Left ventricle myocardium inferior (tissue), 1 donor: ENCODE results near the gene SCART1. TPM values are rescaled to one million over a fixed set of nuclear protein-coding genes. Genes with fewer than 3 reads are reported as not detected.
"Not testable (repeated sequence)": the region's sequence is repeated elsewhere in the genome, so short reads cannot be mapped to it uniquely, and the experiment has no call there.

ENCODE experiments used
- DNase-seq: peaks from one replicate; pipeline ENCODE4 v3.0.0-alpha.2; 2020
- H3K27ac ChIP-seq: fragments of 200-600 bp; replicated peaks from 2 replicates; pipeline ENCODE4 v1.8.0; 2021
- H3K27me3 ChIP-seq: fragments of 200-600 bp; 2 replicates; pipeline ENCODE4 v1.8.0; 2021; ENCODE audit warnings: low read depth
- H3K36me3 ChIP-seq: fragments of 200-600 bp; 2 replicates; pipeline ENCODE4 v1.8.0; 2021
- H3K4me1 ChIP-seq: fragments of 200-600 bp; 2 replicates; pipeline ENCODE4 v1.8.0; 2021
- H3K4me3 ChIP-seq: fragments of 200-600 bp; 2 replicates; pipeline ENCODE4 v1.8.0; 2021; ENCODE audit warnings: mild to moderate bottlenecking, moderate library complexity
- H3K9me3 ChIP-seq: fragments of 200-600 bp; replicated peaks from 2 replicates; pipeline ENCODE4 v1.8.0; 2021
- intact Hi-C: fragments of 100-400 bp; cut with micrococcal nuclease; formaldehyde crosslinking; loops from one replicate; pipeline ENCODE4 v1.11.0; 2022
- total RNA-seq: library from RNA; stranded (reverse); fragmentation: NEBNext Ultra II Directional; extraction: Animal tissue kit (Norgen Biotek cat#: 25700); gene quantifications from one replicate; pipeline ENCODE4 v1.2.1, GENCODE V29; 2021
- TF ChIP-seq, protein P1 (sequence below): fragments of 200-600 bp; IDR thresholded peaks from 2 replicates; pipeline ENCODE4 v1.8.0; 2021; ENCODE audit warnings: antibody characterized with exemption, mild to moderate bottlenecking, borderline replicate concordance
- donor health status: DM: no; HTN: yes; CAD: no; lungs with severe emphysema.

SCART1 gene
- total RNA-seq, 1 donor from 2014 or later, result 0.36 TPM

DNA sequence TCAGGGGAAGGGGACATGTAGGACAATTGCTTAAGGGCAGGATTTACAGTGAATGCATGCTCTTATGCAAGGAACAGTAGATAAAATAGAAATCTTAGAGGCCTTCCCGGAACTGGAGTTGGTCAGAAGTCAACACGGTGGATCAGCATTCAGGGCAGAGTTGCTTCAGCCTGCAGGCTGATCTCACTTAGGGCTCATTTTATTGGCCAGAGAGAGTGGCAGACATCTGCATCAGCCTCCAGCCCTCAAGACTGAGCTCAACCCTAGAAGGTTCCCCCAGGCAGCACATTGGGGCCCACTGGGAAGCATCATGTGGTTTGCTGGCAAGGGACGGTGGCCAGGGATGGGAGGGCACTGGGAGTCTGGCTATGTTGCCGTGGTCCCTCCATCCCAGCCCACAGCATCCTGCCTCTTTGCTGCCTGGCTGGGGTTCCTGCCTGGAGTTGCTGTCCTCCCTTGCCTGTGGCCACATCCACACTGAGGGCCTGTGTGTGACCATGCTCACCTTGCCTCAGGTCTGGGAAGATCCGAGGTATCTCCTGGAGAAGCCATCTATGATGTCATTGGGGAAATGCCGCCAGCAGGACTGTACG, 13.0 kb downstream of the SCART1 start:
- TF ChIP-seq, protein P1, sequence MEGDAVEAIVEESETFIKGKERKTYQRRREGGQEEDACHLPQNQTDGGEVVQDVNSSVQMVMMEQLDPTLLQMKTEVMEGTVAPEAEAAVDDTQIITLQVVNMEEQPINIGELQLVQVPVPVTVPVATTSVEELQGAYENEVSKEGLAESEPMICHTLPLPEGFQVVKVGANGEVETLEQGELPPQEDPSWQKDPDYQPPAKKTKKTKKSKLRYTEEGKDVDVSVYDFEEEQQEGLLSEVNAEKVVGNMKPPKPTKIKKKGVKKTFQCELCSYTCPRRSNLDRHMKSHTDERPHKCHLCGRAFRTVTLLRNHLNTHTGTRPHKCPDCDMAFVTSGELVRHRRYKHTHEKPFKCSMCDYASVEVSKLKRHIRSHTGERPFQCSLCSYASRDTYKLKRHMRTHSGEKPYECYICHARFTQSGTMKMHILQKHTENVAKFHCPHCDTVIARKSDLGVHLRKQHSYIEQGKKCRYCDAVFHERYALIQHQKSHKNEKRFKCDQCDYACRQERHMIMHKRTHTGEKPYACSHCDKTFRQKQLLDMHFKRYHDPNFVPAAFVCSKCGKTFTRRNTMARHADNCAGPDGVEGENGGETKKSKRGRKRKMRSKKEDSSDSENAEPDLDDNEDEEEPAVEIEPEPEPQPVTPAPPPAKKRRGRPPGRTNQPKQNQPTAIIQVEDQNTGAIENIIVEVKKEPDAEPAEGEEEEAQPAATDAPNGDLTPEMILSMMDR, result no peak
- intact Hi-C loops, result no loop called here
- H3K36me3 ChIP-seq, result peaks cover 9% of the 10 kb centered on the region
- no peak overlapping the region for H3K4me3 ChIP-seq
- no peaks in the 10 kb centered on the region for H3K9me3 ChIP-seq
- H3K4me1 ChIP-seq, result no peaks in the 10 kb centered on the region
- H3K27ac ChIP-seq, result no peak overlapping the region
- no peak for DNase-seq
- H3K27me3 ChIP-seq, result peaks cover 15% of the 10 kb centered on the region

DNA sequence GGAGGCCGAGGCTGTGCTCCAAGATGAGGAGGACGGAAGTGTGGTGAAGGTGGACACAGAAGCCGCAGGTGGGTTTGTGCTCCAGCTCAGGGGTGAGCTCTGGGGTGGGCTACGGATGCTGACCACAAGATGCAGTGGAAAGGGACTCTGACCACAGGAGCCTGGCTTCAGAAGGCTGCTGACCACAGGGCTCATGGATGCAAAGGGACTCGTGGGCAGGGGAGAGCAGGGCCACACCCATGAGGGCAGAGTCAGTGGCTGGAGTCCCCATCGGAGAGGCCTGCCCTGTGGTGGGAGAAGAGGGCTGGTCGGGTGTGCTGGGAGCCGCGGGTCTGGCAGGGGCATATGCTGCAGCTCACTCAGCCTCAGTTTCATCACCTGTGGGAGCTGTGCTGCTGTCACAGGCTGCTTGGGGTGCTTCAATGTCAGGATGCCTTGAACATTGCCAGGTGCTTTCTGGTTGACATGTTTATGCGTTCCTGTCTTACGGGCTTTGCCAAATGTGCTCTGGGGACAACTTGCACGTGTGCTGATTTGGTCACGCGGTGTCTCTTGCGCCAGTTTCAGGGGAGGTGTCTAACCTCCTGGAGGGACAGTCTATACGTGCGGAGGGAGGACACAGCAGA, 13.7 kb downstream of the SCART1 start:
- Histone ChIP-seq H3K4me3 (no peak overlapping the region), H3K9me3 (no peaks in the 10 kb centered on the region), H3K27ac (no peak overlapping the region), H3K36me3 (peaks cover 9% of the 10 kb centered on the region), H3K27me3 (peaks cover 15% of the 10 kb centered on the region), H3K4me1 (no peaks in the 10 kb centered on the region)
- intact Hi-C loops, result no loop called here
- TF ChIP-seq, protein P1, result no peak
- DNase-seq, result no peak

DNA sequence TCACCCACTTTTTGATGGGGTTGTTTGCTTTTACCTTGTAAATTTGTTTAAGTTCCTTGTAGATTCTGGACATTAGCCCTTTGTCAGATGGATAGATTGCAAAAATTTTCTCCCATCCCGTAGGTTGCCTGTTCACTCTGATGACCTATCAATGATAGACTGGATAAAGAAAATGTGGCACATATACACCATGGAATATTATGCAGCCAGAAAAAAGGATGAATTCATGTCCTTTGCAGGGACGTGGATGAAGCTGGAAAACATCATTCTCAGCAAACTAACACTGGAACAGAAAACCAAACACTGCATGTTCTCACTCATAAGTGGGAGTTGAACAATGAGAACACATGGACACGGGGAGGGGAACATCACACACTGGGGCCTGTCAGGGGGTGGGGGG, 15.5 kb downstream of the SCART1 start:
- intact Hi-C loops, H3K36me3 ChIP-seq, DNase-seq, H3K27ac ChIP-seq, H3K4me3 ChIP-seq, H3K9me3 ChIP-seq, H3K4me1 ChIP-seq: not testable (repeated sequence)
- peaks cover 15% of the 10 kb centered on the region for H3K27me3 ChIP-seq

DNA sequence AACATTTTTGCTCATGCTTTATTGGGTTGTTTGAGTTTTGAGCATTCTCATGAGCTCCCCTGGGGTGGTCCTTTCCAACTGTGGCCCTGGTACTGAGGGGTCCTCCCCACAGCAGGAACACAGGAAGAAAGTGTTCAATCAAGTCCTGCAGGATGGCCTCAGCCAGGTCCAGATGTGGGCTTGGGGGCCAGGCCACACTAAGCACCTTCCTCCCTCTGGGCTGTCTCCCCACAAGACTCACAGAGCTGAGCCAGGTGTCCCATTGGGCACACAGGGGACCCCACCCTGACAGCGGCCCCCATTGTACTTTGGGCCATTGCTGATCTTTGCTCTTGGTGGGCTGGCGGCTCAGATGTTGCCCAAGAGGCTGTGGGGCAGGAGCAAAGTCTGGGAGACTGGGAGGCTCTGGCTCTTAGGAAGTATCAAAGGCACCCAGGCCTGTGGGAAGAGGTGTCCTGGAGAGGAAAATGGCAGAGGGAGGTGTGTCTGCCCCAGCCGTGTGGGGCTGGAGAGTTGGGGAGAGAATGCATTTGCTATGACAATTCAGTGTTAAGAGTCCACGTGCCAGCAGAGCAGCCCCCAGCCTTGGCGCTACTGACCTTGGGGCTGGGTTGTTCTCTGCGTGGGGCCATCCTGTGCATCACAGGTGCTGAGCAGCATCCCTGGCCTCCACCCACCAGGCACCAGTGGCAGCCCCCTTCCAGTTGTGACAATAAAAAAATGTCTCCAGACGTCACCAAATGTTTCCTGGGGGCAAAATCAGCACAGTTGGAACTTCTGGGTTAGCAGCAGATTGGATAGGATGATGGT, 17.8 kb downstream of the SCART1 start:
- H3K4me3 ChIP-seq, result no peak overlapping the region
- intact Hi-C loops, result no loop called here
- no peak overlapping the region for H3K27ac ChIP-seq
- H3K36me3 ChIP-seq, result peaks cover 9% of the 10 kb centered on the region
- TF ChIP-seq, protein P1, result no peak
- no peak for DNase-seq
- H3K4me1 ChIP-seq, result no peaks in the 10 kb centered on the region
- H3K27me3 ChIP-seq, result no peaks in the 10 kb centered on the region
- no peaks in the 10 kb centered on the region for H3K9me3 ChIP-seq

DNA sequence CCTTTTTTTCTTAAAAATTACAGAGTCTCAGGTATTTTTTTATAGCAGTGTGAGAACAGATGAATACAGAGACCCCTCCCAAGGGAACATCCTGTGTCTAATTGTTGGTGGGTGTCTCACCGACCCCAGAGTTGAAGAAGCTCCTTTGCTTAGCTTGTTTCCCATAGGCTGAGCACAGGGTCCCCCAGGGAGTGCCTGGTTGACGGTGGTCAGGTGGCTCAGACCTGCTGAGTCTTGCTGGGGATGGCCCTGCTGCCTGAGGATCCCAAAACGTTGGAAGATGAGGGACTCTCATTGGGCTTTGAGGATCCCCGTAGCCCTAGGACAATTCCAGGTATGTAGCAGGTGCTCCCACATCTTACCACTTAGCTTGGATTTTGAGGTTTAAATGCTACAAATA, 19.5 kb downstream of the SCART1 start:
- DNase-seq, result no peak
- Histone ChIP-seq H3K27me3 (no peaks in the 10 kb centered on the region), H3K27ac (no peak overlapping the region), H3K9me3 (no peaks in the 10 kb centered on the region), H3K36me3 (peaks cover 6% of the 10 kb centered on the region), H3K4me3 (no peak overlapping the region), H3K4me1 (no peaks in the 10 kb centered on the region)
- TF ChIP-seq, protein P1, result no peak
- intact Hi-C loops, result no loop called here

DNA sequence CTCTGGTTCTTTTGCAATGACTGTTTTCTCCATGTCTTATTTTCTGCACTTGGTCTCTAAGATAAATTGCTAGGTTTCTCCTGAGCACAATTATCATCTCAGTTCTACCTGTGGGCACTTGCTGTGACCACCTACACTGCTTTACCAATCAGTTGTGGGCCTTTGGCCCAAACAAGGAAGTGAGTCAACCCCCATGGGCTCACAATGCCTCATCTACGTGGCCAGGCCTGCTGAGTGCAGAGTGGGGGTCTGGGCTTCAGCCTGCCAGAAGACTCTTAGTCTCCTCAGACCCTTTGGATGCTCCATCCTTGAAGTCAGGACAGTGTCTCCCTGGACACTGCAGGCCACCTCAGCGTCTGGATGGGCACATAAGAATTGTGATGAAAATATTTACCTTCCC, 20.3 kb downstream of the SCART1 start:
- intact Hi-C loops, result no loop called here
- no peak for DNase-seq
- Histone ChIP-seq H3K27ac (no peak overlapping the region), H3K4me3 (no peak overlapping the region), H3K27me3 (no peaks in the 10 kb centered on the region), H3K4me1 (no peaks in the 10 kb centered on the region), H3K9me3 (no peaks in the 10 kb centered on the region), H3K36me3 (peaks cover 6% of the 10 kb centered on the region)
- TF ChIP-seq, protein P1, result no peak
